Large intestine (tissue), 3 donors: ENCODE results near the gene TSPEAR. TPM values are rescaled to one million over a fixed set of nuclear protein-coding genes. Genes with fewer than 3 reads are reported as not detected.

Source experiments
- DNase-seq, 2 donors: peaks; one replicate each; pipeline versions ENCODE4 v3.0.0 to v3.0.0-alpha.2; 2013
- H3K27ac ChIP-seq: one replicate; pipeline ENCODE4 v1.5.1; 2013; ENCODE audit warnings: low read length
- H3K27me3 ChIP-seq: 2 replicates; pipeline ENCODE4 v1.6.1; 2013; ENCODE audit warnings: low read length; ENCODE audit not compliant: control insufficient read depth, insufficient read depth
- H3K36me3 ChIP-seq: 2 replicates; pipeline ENCODE4 v1.6.1; 2013; ENCODE audit warnings: low read length; ENCODE audit not compliant: control insufficient read depth, insufficient read depth
- H3K4me1 ChIP-seq: one replicate; pipeline ENCODE4 v1.6.1; 2013; ENCODE audit warnings: low read length; ENCODE audit not compliant: control insufficient read depth, insufficient read depth
- H3K4me3 ChIP-seq: one replicate; pipeline ENCODE4 v1.5.1; 2013; ENCODE audit warnings: low read length
- H3K9me3 ChIP-seq: one replicate; pipeline ENCODE4 v1.6.1; 2013; ENCODE audit warnings: mild to moderate bottlenecking, low read depth, low read length, moderate library complexity; ENCODE audit not compliant: control insufficient read depth
- WGBS: methylation state at CpG from one replicate; pipeline ENCODE4 v1.1.5; 2013; ENCODE audit warnings: low lambda C conversion rate; ENCODE audit not compliant: insufficient coverage; 5-methylcytosine and 5-hydroxymethylcytosine counted together
- polyA plus RNA-seq: library from polyadenylated mRNA; unstranded; fragments of 120-200 nt; gene quantifications from one replicate; pipeline ENCODE4 v1.2.1, GENCODE V29; 2013

Gene TSPEAR
- polyA plus RNA-seq, 1 donor = 0.55 TPM

DNA sequence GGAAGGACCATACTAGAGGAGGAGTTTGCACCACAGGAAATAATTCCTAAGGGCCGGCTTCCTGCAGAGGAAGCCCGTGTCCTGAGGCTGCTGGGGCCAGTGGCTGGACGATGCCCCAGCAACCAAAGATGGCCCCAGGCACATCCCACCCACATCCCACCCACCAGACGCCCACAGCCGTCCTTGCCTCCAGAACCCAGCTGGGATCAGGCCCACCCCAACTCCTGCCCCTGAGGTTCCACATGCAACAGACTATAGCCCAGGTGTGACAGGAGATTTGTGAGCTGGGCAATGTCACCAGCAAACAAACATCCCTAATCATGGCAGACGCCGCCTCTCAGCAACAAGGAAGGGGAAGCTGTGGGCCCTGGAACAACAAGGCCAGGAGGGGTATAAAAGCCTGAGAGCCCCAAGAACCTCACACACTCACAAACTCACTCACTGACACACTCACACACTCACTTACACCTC, 84.7 kb downstream of the TSPEAR start, which contains the start of gene KRTAP10-9:
Gene KRTAP10-9 (plus strand): TSS at position 421 of the 471 bp plus-strand sequence. CDS start 79 bp downstream, outside the sequence.
- H3K4me3 ChIP-seq = no peak within 1 kb of the TSS
- no peak for DNase-seq
- no peaks in the 10 kb centered on the region for H3K4me1 ChIP-seq
- H3K36me3 ChIP-seq = no peaks in the 10 kb centered on the region
- peaks cover 4% of the 10 kb centered on the region for H3K27me3 ChIP-seq
- no CpG with 5 or more reads among the region's 7 CpGs for WGBS
- peaks cover 13% of the 10 kb centered on the region for H3K9me3 ChIP-seq
- no peak within 1 kb of the TSS for H3K27ac ChIP-seq

DNA sequence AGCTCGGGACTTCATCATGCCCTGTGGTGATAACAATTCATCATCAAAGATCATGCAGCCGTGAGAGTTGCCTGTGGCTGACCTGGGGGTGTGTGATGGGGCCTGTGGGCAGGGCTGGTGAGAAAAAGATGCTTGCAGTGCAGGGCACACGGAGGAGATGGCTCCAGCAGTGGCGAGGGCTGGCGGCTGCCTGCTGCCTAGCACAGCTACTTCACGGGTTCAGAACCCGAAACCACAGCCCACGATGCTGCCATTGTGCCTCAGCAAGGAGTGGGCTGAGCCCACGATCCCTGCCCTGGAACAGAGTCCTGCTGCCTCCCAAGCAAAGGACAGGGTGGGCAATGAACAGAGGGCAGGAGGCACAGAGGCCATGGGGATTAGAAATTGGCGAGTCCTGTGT, 85.1 kb downstream of the TSPEAR start:
- H3K4me3 ChIP-seq = no peak overlapping the region
- no peaks in the 10 kb centered on the region for H3K36me3 ChIP-seq
- no peak overlapping the region for H3K27ac ChIP-seq
- H3K27me3 ChIP-seq = peaks cover 4% of the 10 kb centered on the region
- WGBS = no CpG with 5 or more reads among the region's 10 CpGs
- no peaks in the 10 kb centered on the region for H3K4me1 ChIP-seq
- H3K9me3 ChIP-seq = peaks cover 9% of the 10 kb centered on the region
- no peak for DNase-seq

DNA sequence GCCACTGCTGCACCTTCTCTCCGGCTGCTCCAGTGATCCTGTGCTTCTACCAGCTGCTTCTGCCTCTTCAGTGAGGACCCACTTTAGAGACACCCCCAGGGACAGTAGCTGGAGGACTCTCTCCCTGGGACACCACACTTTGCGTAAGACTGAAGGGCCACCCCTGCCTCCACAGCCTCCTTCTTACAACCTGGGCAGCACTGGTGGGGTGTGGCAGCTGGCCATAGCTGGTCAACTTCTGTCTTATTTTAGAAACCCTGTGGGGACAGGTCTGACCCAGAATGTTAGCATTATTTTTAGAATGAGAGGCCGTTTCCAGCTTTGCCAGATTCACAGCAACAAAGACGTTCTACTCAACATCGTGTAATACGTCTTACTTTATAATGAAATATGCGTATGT, 85.6 kb downstream of the TSPEAR start:
- Histone ChIP-seq H3K27me3 (peaks cover 4% of the 10 kb centered on the region), H3K4me1 (no peaks in the 10 kb centered on the region), H3K27ac (no peak overlapping the region), H3K9me3 (peaks cover 7% of the 10 kb centered on the region), H3K36me3 (no peaks in the 10 kb centered on the region), H3K4me3 (no peak overlapping the region)
- DNase-seq = no peak
- WGBS = 97% methylated on average over 5 of the region's 7 CpGs

DNA sequence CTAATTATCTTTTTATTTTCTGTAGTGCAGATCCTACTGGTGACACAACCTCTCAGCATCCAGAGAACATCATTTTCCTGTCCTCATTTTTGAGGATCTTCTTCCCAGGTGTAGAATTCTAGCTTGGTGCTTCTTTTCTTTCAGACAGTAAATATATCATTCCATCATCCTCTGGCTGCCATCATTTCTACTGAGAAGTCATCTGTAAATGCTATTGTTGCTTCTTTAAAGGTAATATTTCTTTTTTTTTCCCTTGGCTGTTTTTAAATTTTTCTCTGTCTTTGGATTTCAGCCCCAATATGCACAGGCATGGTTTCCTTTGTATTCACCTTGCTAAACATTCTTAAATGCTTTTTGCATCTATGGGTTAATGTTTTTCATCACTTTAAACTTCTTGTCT, 87.8 kb downstream of the TSPEAR start:
- Histone ChIP-seq H3K27me3 (peaks cover 4% of the 10 kb centered on the region), H3K36me3 (no peaks in the 10 kb centered on the region), H3K9me3 (peaks cover 3% of the 10 kb centered on the region), H3K4me1 (no peaks in the 10 kb centered on the region), H3K4me3 (no peak overlapping the region), H3K27ac (no peak overlapping the region)
- no peak for DNase-seq

DNA sequence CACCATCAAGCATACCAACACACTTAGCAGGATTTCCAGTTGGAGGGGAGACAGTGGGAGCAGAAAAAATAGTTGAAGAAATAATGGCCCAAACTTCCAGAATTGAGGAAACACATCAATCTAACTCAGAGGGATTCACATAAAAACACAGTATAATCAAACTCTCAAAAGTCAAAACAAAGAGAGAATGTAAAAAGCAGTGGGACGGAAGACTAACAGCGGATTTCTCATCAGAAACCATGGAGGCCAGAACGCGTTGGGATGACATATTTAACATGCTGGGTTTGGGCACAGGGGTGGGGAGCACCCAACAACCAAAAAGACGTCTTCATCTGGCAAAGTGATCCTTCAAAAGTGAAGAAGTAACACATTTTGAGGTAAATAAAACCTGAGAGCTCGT, 91.5 kb downstream of the TSPEAR start:
- Histone ChIP-seq H3K27me3 (no peaks in the 10 kb centered on the region), H3K27ac (no peak overlapping the region), H3K4me1 (no peaks in the 10 kb centered on the region), H3K36me3 (no peaks in the 10 kb centered on the region), H3K9me3 (peaks cover 3% of the 10 kb centered on the region), H3K4me3 (no peak overlapping the region)
- DNase-seq = no peak
- WGBS = 66% methylated on average over 2 of the region's 6 CpGs

DNA sequence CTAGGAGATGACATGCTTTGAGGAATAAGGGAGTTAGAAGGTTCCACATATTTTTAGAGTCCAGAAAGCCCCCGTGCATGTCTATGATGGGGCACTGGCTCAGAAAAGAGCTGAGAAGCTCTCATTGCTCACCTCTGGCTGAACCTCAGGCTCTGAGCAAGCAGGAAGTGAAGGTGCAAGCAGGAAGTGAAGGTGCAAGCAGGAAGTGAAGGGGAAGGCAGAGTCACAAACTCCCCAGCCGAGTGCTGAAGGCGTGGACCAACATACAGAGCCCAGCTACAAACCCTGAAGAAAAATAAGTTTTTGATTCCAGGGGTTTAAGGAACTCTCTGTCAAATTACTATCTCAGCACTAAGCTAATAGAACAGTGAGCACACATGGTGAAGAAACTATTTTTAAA, 92.5 kb downstream of the TSPEAR start:
- no peak overlapping the region for H3K27ac ChIP-seq
- no peaks in the 10 kb centered on the region for H3K36me3 ChIP-seq
- peaks cover 3% of the 10 kb centered on the region for H3K9me3 ChIP-seq
- no peaks in the 10 kb centered on the region for H3K27me3 ChIP-seq
- no peak overlapping the region for H3K4me3 ChIP-seq
- H3K4me1 ChIP-seq = no peaks in the 10 kb centered on the region
- WGBS = 100% methylated on average over 1 of the region's 3 CpGs
- DNase-seq = no peak

DNA sequence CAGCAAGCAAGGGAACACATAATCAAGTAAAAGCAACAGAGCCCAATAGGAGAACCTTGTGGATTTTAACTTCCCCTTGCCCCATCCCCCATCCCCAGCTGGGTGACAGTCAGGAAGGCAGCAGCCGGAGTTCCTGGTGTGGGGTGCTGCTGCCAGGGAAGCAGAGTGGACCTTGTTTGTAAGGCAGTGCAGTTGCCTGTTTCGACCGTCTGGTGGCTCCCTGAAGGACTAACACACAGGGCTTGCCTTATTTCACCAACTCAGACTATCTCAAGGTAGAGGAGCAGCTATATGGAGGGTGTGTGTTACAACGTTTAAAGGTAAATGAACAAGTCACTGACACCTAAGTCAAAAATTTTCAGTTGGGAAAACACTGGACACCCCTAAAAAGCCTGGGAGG, 92.9 kb downstream of the TSPEAR start:
- Histone ChIP-seq H3K27ac (no peak overlapping the region), H3K9me3 (peaks cover 3% of the 10 kb centered on the region), H3K4me3 (no peak overlapping the region), H3K36me3 (no peaks in the 10 kb centered on the region), H3K27me3 (no peaks in the 10 kb centered on the region), H3K4me1 (no peaks in the 10 kb centered on the region)
- DNase-seq = no peak
- no CpG with 5 or more reads among the region's 4 CpGs for WGBS

DNA sequence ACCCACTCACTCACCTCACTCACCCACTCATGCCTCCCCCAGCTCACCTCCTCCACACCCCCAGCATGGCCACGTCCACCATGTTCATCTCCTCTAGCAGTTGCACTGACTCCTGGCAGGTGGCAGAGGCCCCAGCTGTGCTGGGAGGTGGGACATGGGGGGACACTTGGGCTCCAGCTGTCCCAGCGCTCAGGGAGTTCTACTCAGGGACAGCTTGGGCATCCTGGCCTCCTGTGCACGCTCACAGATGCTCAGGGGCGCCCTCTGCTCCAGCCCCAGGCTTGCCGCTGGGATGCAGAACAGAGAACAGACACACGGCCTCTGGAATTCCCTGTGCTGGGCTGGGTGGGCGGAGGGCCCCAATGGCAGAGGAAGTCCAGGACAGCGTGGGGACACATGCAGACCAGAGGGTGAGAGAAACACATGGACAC, 94.3 kb downstream of the TSPEAR start:
- Histone ChIP-seq H3K27me3 (no peaks in the 10 kb centered on the region), H3K9me3 (peaks cover 5% of the 10 kb centered on the region), H3K36me3 (no peaks in the 10 kb centered on the region), H3K4me3 (no peak overlapping the region), H3K27ac (no peak overlapping the region), H3K4me1 (no peaks in the 10 kb centered on the region)
- WGBS = no CpG with 5 or more reads among the region's 8 CpGs
- no peak for DNase-seq

DNA sequence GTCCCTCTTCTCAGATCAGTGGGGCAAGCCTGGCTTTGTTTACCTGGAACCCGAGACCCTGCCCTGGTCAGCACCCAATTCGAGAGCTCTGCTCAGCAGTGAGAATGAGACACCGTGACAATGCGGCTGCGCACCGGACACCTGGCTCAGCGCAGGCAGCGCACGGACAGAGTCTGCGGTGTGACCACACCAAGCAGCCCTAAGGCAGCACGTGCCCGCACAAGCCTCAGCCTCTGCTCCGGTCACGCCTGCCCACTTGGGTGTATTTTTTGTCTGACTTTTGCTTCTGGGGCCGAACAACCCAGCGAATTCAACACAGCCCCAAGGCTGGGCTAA, 94.8 kb downstream of the TSPEAR start:
- Histone ChIP-seq H3K4me1 (no peaks in the 10 kb centered on the region), H3K9me3 (peaks cover 8% of the 10 kb centered on the region), H3K36me3 (no peaks in the 10 kb centered on the region), H3K27me3 (no peaks in the 10 kb centered on the region), H3K4me3 (no peak overlapping the region), H3K27ac (no peak overlapping the region)
- no peak for DNase-seq
- no CpG with 5 or more reads among the region's 16 CpGs for WGBS

DNA sequence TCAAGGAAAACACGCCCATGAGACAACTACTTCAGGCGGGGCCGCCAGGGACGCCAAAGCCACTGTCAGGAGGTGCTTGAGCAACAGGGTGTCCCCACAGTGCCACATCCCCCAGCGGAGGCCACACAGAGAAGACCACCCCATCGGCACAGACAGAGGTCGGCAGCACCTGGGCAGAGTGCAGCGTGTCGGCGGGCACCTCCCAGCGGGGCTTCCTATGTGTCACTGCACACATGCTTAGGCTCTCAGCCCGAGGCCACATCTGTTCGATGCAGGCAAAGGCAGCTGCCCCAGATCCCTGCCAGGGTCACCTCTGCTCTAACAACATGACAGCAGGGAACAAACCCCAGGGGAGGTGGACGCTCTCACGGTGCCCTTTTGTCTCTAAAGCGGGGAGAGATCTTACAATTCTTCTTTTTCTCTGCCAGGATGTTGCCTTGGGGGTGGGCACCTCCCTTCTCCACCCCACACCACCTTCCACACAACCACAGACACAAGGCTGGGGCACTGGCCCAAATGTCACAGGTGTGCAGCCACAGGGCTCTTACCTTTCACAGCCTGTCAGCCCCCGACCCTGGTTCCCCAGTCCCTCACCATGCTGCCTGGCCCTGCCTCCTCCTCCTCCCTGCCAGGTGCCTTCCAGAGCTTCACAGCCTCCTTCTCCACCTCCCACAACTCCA, 95.3 kb downstream of the TSPEAR start:
- no CpG with 5 or more reads among the region's 17 CpGs for WGBS

DNA sequence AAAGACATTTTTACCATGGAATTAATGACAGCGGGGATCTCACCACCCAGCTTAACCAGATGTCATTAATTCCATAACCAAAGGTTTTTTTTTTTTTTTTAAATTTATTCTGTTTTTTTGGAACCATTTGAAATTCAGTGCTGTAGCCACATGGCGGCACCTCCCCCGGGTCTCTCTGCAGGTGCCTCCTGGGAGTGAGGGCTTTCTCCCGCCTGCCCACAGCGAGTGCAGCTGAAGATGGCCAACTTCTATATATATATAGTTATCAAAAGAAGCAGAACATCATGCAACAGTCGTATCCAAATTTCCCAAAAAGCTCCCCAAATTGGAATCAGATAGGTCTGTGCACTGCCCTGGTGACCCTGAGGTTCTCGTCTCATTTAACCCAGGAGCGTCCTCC, 95.9 kb downstream of the TSPEAR start:
- DNase-seq = no peak
- no peaks in the 10 kb centered on the region for H3K27me3 ChIP-seq
- no peak overlapping the region for H3K27ac ChIP-seq
- no peak overlapping the region for H3K4me3 ChIP-seq
- WGBS = 80% methylated on average over 1 of the region's 8 CpGs
- H3K4me1 ChIP-seq = no peaks in the 10 kb centered on the region
- no peaks in the 10 kb centered on the region for H3K36me3 ChIP-seq
- H3K9me3 ChIP-seq = peaks cover 8% of the 10 kb centered on the region

More for the DNA sequence above, 95.3 kb downstream of the TSPEAR start:
- no peak for DNase-seq
- H3K4me3 ChIP-seq = no peak overlapping the region
- peaks cover 8% of the 10 kb centered on the region for H3K9me3 ChIP-seq
- H3K36me3 ChIP-seq = no peaks in the 10 kb centered on the region
- no peak overlapping the region for H3K27ac ChIP-seq
- H3K4me1 ChIP-seq = no peaks in the 10 kb centered on the region
- no peaks in the 10 kb centered on the region for H3K27me3 ChIP-seq
